ENCODE data around the gene SLCO3A1. TPM values are rescaled to one million over a fixed set of nuclear protein-coding genes. Genes with fewer than 3 reads are reported as not detected.
"Not testable (repeated sequence)": the region's sequence is repeated elsewhere in the genome, so short reads cannot be mapped to it uniquely, and the experiment has no call there.

SLCO3A1 gene
- total and polyA plus RNA-seq, 2 donors (not counting 1 experiment from before 2014, with no cell fraction given) = 8.1 to 16.8 TPM

DNA sequence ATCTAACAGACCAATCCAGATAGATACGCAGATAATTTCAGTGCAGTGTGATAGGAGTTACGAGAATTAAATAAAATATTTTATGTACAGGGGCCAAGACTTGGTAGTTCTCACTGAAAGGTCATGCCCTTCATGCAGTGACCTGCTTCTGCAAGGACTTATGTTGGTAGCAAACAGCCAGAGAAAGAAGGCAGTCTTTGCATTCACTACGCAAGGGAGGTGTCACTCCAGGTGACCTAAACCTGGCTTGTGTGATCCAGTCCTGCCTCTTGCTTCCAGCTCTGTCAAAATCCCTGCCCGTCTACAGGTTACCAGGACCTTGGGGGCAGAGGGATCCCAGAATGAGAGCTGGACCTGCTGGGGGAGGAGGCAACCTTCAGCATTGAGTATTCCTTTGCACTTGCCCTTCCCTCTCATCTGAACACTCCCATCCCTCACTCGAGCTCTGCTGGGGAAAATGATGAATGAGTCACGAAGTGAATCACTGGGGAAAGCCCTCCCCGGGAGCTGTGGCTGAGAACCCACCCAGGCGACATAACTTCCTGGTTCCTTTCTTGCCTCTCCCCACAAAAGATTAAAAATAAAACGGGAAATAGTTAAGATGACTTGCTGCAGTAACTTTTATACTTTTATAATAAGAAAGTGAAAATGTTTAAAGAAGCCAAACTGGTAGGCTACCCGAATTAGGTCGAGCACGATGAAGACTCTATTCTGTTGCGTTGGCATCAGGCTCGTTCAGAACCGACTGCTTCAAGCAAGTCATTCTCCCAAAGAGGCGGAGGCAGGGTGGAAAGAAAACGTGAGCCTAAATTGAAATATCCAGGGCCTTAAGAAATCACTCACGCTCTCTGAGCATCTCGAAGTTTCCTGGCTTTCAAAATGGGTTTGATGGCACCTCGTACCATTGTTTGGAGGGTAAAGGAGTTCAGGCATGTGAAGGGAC is 216.1 kb downstream of the SLCO3A1 start:
- H3K27ac ChIP-seq (ENCODE audit: insufficient read depth, low read length) = peak overlapping the region; percentile 22

DNA sequence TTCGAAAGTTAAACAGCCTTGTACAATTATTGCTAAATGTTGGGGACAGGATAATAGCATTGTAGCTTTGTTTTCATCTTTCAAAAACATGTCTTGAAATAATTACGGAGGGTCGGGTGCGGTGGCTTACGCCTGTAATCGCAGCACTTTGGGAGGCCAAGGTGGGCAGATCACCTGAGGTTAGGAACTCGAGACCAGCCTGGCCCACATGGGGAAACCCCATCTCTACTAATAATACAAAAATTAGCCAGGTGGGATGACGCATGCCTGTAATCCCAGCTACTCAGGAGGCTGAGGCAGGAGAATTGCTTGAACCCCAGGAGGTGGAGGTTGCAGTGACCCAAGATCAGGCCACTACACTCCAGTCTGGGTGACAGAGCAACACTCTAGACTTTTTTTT is 216.7 kb downstream of the SLCO3A1 start:
- H3K27me3 ChIP-seq (ENCODE audit: control insufficient read depth, insufficient read depth, low read length); H3K9ac ChIP-seq (ENCODE audit: insufficient read depth, low read length); H3K4me1 ChIP-seq (ENCODE audit: control insufficient read depth, extremely low read depth, insufficient read depth, low read length); H2AFZ ChIP-seq (ENCODE audit: low read length); DNase-seq (ENCODE audit: low read depth in 2 of 2); H3K36me3 ChIP-seq (ENCODE audit: control insufficient read depth, insufficient read depth, low read length); H4K20me1 ChIP-seq (ENCODE audit: control insufficient read depth, extremely low read depth, insufficient read depth, low read length); H3K4me2 ChIP-seq (ENCODE audit: extremely low read depth, insufficient read depth, low read length); H3K9me3 ChIP-seq (ENCODE audit: control insufficient read depth, insufficient read depth, low read depth, low read length); H3K4me3 ChIP-seq (replicated peaks in 1 of 4; ENCODE audit: control extremely low read depth in 1 of 4, insufficient read depth in 1 of 4, low read depth in 3 of 4, low read length in 4 of 4); H3K79me2 ChIP-seq (ENCODE audit: control insufficient read depth, insufficient read depth, low read length): not testable (repeated sequence)
- peak overlapping the region; percentile 22 for H3K27ac ChIP-seq (ENCODE audit: insufficient read depth, low read length)

More for the DNA sequence above, 216.1 kb downstream of the SLCO3A1 start:
- H3K4me1 ChIP-seq (ENCODE audit: control insufficient read depth, extremely low read depth, insufficient read depth, low read length) = peaks cover 7% of the 10 kb centered on the region
- TF ChIP-seq EZH2 (IDR thresholded peaks at IDR 0.05; ENCODE audit: low read length, missing control alignments) (no peak), CTCF (conservative IDR thresholded peaks at IDR 0.05 in 1 of 2, IDR thresholded peaks at IDR 0.05 in 1 of 2; ENCODE audit: low read depth in 1 of 2, low read length in 2 of 2) (no peak)
- peak overlapping the region; percentile 53 for H3K4me2 ChIP-seq (ENCODE audit: extremely low read depth, insufficient read depth, low read length)
- peak overlapping the region in 3 of 4 experiments; percentile 5 to 35 (median 6) for H3K4me3 ChIP-seq (replicated peaks in 1 of 4; ENCODE audit: control extremely low read depth in 1 of 4, insufficient read depth in 1 of 4, low read depth in 3 of 4, low read length in 4 of 4)
- H3K9ac ChIP-seq (ENCODE audit: insufficient read depth, low read length) = no peak overlapping the region
- no peaks in the 10 kb centered on the region for H3K79me2 ChIP-seq (ENCODE audit: control insufficient read depth, insufficient read depth, low read length)
- no peaks in the 10 kb centered on the region for H3K27me3 ChIP-seq (ENCODE audit: control insufficient read depth, insufficient read depth, low read length)
- H3K9me3 ChIP-seq (ENCODE audit: control insufficient read depth, insufficient read depth, low read depth, low read length) = no peaks in the 10 kb centered on the region
- peak; percentile 57 to 87 for DNase-seq (ENCODE audit: low read depth in 2 of 2)
- H4K20me1 ChIP-seq (ENCODE audit: control insufficient read depth, extremely low read depth, insufficient read depth, low read length) = no peaks in the 10 kb centered on the region
- H2AFZ ChIP-seq (ENCODE audit: low read length) = peak overlapping the region; percentile 48
- no peaks in the 10 kb centered on the region for H3K36me3 ChIP-seq (ENCODE audit: control insufficient read depth, insufficient read depth, low read length)

- H3K27ac ChIP-seq (ENCODE audit: insufficient read depth, low read length) = no peak overlapping the region
- H3K36me3 ChIP-seq (ENCODE audit: control insufficient read depth, insufficient read depth, low read length) = no peaks in the 10 kb centered on the region
- no peaks in the 10 kb centered on the region for H3K79me2 ChIP-seq (ENCODE audit: control insufficient read depth, insufficient read depth, low read length)
- H3K4me1 ChIP-seq (ENCODE audit: control insufficient read depth, extremely low read depth, insufficient read depth, low read length) = peaks cover 7% of the 10 kb centered on the region
- no peak overlapping the region for H2AFZ ChIP-seq (ENCODE audit: low read length)
- no peaks in the 10 kb centered on the region for H4K20me1 ChIP-seq (ENCODE audit: control insufficient read depth, extremely low read depth, insufficient read depth, low read length)
- no peak overlapping the region for H3K4me2 ChIP-seq (ENCODE audit: extremely low read depth, insufficient read depth, low read length)
- H3K4me3 ChIP-seq (replicated peaks in 1 of 4; ENCODE audit: control extremely low read depth in 1 of 4, insufficient read depth in 1 of 4, low read depth in 3 of 4, low read length in 4 of 4) = no peak overlapping the region
- no peaks in the 10 kb centered on the region for H3K27me3 ChIP-seq (ENCODE audit: control insufficient read depth, insufficient read depth, low read length)
- DNase-seq (ENCODE audit: low read depth in 2 of 2) = no peak
- no peaks in the 10 kb centered on the region for H3K9me3 ChIP-seq (ENCODE audit: control insufficient read depth, insufficient read depth, low read depth, low read length)
- no peak for TF ChIP-seq EZH2 (IDR thresholded peaks at IDR 0.05; ENCODE audit: low read length, missing control alignments)
- TF ChIP-seq CTCF (conservative IDR thresholded peaks at IDR 0.05 in 1 of 2, IDR thresholded peaks at IDR 0.05 in 1 of 2; ENCODE audit: low read depth in 1 of 2, low read length in 2 of 2) = no peak
- H3K9ac ChIP-seq (ENCODE audit: insufficient read depth, low read length) = no peak overlapping the region
Measured at GRCh38 chr15:92071045-92071634, 217.6 kb downstream of the SLCO3A1 start.
